Tibial nerve (tissue), 4 donors: ENCODE measurements around the gene C19orf25. TPM values are rescaled to one million over a fixed set of nuclear protein-coding genes. Genes with fewer than 3 reads are reported as not detected.
A peak's percentile ranks its signal among the peaks of the same experiment; 100 is the strongest.

Experiments
- DNase-seq, 2 donors: peaks; one replicate each; pipeline ENCODE4 v3.0.0-alpha.2; 2019; ENCODE audit warnings: low spot score in 2 of 2
- H3K27ac ChIP-seq, 4 donors: fragments of 200-600 bp; sonication (generic) in 3 of 4; one replicate each; pipeline ENCODE4 v1.5.1; 2017 to 2019; ENCODE audit warnings: mild to moderate bottlenecking in 1 of 4
- H3K27me3 ChIP-seq, 2 donors: fragments of 200-600 bp; sonication (generic) in 1 of 2; one replicate each; pipeline versions ENCODE4 v1.5.1 to v1.6.0; 2017 to 2019
- H3K36me3 ChIP-seq, 3 donors: fragments of 200-600 bp; sonication (generic); one replicate each; pipeline ENCODE4 v1.5.1; 2018 to 2019
- H3K4me1 ChIP-seq, 4 donors: fragments of 200-600 bp; sonication (generic) in 3 of 4; one replicate each; pipeline ENCODE4 v1.5.1; 2017 to 2019
- H3K4me3 ChIP-seq, 4 donors: fragments of 200-600 bp; sonication (generic) in 3 of 4; one replicate each; pipeline ENCODE4 v1.5.1; 2017 to 2019; ENCODE audit warnings: mild to moderate bottlenecking in 1 of 4, moderate library complexity in 1 of 4
- H3K9me3 ChIP-seq, 4 donors: fragments of 200-600 bp; sonication (generic) in 3 of 4; one replicate each; pipeline ENCODE4 v1.5.1; 2017 to 2019
- EP300 ChIP-seq, 2 donors: sonication (generic); formaldehyde crosslinking; IDR thresholded peaks; one replicate each; pipeline ENCODE4 v1.6.1; 2017; ENCODE audit warnings: antibody characterized with exemption in 2 of 2, mild to moderate bottlenecking in 1 of 2
- POLR2A ChIP-seq, 2 donors: fragments of 450-650 bp; IDR thresholded peaks; one replicate each; pipeline ENCODE4 v1.6.1; 2017; ENCODE audit warnings: antibody characterized with exemption in 2 of 2, mild to moderate bottlenecking in 2 of 2, moderate library complexity in 2 of 2
- WGBS, 2 donors: methylation state at CpG; one replicate each; pipeline ENCODE4 v1.1.5; 2018; 5-methylcytosine and 5-hydroxymethylcytosine counted together
- total RNA-seq, 4 donors: library from RNA; depleted of rRNA; stranded (reverse); fragments of >200 nt; gene quantifications; one replicate each; pipeline ENCODE4 v1.1.0, GENCODE V29; 2016
- TF ChIP-seq, protein P1 (sequence below), 5 experiments: fragments of 200-600 bp in 3 of 5; fragments of 450-650 bp in 2 of 5; sonication (generic) in 3 of 5; IDR thresholded peaks; one replicate each; pipeline ENCODE4 v1.5.1; 2016 to 2019; ENCODE audit warnings: antibody characterized with exemption in 5 of 5, mild to moderate bottlenecking in 3 of 5, moderate library complexity in 2 of 5

Gene C19orf25
- total RNA-seq, 4 donors from 2014 or later = 22.4 to 47.4 (median 33.8) TPM

GRCh38 chr19:1495799-1496713 lies 17.0 kb upstream of the C19orf25 start:
- no peak overlapping the region for H3K27ac ChIP-seq
- H3K27me3 ChIP-seq = peaks cover 0 to 29% of the 10 kb centered on the region in 2 donors
- WGBS, 2 donors = 82 to 83% methylated on average over 36 of the region's 40 CpGs

DNA sequence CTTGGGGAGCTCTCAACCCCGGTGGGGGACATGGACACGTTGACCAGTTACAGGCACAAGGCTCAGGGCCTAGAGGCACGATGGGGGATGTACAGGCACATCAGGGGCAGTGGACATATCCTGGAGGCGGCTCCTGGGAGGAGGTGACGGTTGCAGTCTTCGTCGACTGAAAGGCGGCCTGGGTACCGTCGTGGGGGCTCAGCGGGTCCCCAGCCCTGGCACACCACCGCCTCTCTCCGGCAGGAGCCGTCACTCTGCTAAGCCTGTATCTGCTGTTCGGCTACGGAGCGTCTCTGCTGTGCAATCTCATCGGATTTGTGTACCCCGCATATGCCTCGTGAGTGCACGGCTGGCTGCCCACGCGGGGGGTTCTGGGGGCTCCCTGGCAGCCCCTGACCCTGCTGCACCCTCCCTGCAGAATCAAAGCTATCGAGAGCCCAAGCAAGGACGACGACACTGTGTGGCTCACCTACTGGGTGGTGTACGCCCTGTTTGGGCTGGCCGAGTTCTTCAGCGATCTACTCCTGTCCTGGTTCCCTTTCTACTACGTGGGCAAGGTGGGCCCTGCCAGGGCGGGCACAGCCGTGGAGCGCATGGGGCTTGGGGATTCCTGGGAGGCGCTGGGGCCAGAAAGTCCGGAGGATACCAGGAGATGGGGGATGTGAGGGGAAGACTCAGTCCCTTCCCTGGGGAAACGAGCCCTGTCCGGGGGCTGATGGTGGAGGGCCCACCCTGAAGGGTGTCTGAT lies 16.2 kb upstream of the C19orf25 start:
- no peak for DNase-seq
- Histone ChIP-seq H3K36me3 (no peaks in the 10 kb centered on the region), H3K27me3 (peaks cover 0 to 29% of the 10 kb centered on the region in 2 donors), H3K4me1 (peaks cover 0 to 11% (median 6%) of the 10 kb centered on the region in 4 donors), H3K9me3 (no peaks in the 10 kb centered on the region), H3K4me3 (no peak overlapping the region), H3K27ac (no peak overlapping the region)
- TF ChIP-seq POLR2A (IDR thresholded peaks at IDR 0.05) (no peak), EP300 (IDR thresholded peaks at IDR 0.05) (no peak)
- TF ChIP-seq, protein P1, sequence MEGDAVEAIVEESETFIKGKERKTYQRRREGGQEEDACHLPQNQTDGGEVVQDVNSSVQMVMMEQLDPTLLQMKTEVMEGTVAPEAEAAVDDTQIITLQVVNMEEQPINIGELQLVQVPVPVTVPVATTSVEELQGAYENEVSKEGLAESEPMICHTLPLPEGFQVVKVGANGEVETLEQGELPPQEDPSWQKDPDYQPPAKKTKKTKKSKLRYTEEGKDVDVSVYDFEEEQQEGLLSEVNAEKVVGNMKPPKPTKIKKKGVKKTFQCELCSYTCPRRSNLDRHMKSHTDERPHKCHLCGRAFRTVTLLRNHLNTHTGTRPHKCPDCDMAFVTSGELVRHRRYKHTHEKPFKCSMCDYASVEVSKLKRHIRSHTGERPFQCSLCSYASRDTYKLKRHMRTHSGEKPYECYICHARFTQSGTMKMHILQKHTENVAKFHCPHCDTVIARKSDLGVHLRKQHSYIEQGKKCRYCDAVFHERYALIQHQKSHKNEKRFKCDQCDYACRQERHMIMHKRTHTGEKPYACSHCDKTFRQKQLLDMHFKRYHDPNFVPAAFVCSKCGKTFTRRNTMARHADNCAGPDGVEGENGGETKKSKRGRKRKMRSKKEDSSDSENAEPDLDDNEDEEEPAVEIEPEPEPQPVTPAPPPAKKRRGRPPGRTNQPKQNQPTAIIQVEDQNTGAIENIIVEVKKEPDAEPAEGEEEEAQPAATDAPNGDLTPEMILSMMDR (IDR thresholded peaks at IDR 0.05) = no peak
- 82 to 84% methylated on average over 32 to 34 of the region's 37 CpGs for WGBS, 2 donors

More at GRCh38 chr19:1495799-1496713, 17.0 kb upstream of the C19orf25 start:
- H3K4me1 ChIP-seq = peaks cover 0 to 9% (median 6%) of the 10 kb centered on the region in 4 donors
- H3K36me3 ChIP-seq = no peaks in the 10 kb centered on the region
- no peak for DNase-seq
- TF ChIP-seq, protein P1 (IDR thresholded peaks at IDR 0.05) = no peak
- TF ChIP-seq POLR2A (IDR thresholded peaks at IDR 0.05) (no peak), EP300 (IDR thresholded peaks at IDR 0.05) (no peak)
- no peak overlapping the region for H3K4me3 ChIP-seq
- no peaks in the 10 kb centered on the region for H3K9me3 ChIP-seq

- WGBS, 2 donors = 58 to 59% methylated on average over 14 to 15 of the region's 15 CpGs
- peaks cover 0 to 29% of the 10 kb centered on the region in 2 donors for H3K27me3 ChIP-seq
- no peak for DNase-seq
- peaks cover 0 to 21% (median 13%) of the 10 kb centered on the region in 4 donors for H3K4me1 ChIP-seq
- no peak overlapping the region for H3K27ac ChIP-seq
- H3K4me3 ChIP-seq = no peak overlapping the region
- no peaks in the 10 kb centered on the region for H3K9me3 ChIP-seq
- no peaks in the 10 kb centered on the region for H3K36me3 ChIP-seq
- TF ChIP-seq EP300 (IDR thresholded peaks at IDR 0.05) = no peak
- no peak for TF ChIP-seq POLR2A (IDR thresholded peaks at IDR 0.05)
- TF ChIP-seq, protein P1 (IDR thresholded peaks at IDR 0.05) = no peak
These were observed 15.2 kb upstream of the C19orf25 start for GRCh38 chr19:1494115-1494815.

DNA sequence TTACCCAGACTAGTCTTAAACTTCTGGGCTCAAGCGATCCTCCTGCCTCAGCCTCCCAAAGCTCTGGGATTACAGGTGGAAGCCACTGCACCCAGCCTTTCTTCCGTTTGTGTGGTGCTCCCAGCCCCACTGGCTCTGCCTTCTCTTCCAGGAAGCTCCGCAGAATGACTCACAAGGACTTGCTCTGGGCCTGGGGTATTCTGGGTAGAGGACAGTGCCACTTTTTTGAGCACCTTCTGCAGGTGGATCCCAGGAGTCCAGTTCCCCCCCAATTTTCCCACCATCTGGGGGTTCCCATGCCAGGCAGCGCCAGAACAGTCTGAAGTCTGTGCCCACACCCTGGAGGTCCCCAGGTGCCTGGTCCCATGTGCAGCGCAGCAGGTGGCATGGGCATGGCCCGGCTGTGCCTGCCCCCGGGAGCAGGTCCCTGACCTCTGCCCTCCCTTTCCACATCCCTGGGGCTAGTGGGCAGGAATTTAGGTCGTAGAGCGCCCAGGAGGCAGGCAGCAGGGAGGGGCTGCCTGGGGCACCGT lies 13.5 kb upstream of the C19orf25 start:
- peaks cover 0 to 24% of the 10 kb centered on the region in 2 donors for H3K27me3 ChIP-seq
- H3K27ac ChIP-seq = peak overlapping the region in 1 of 4 donors; percentile 31
- TF ChIP-seq, protein P1 (IDR thresholded peaks at IDR 0.05) = no peak
- TF ChIP-seq POLR2A (IDR thresholded peaks at IDR 0.05) (no peak), EP300 (IDR thresholded peaks at IDR 0.05) (no peak)
- no peak for DNase-seq
- no peaks in the 10 kb centered on the region for H3K36me3 ChIP-seq
- no peak overlapping the region for H3K4me3 ChIP-seq
- WGBS, 2 donors = 63 to 73% methylated on average over 8 to 10 of the region's 10 CpGs
- H3K4me1 ChIP-seq = peaks cover 0 to 22% (median 13%) of the 10 kb centered on the region in 4 donors
- H3K9me3 ChIP-seq = no peaks in the 10 kb centered on the region
